Left ventricle myocardium superior (tissue), 1 donor: ENCODE results near the gene SIT1. TPM values are rescaled to one million over a fixed set of nuclear protein-coding genes. Genes with fewer than 3 reads are reported as not detected.

Experiments
- ATAC-seq: fragments of 200-7000 bp; cut with Tn5 transposase; one replicate; pipeline ENCODE4 v1.9.1; 2020; ENCODE audit warnings: mild to moderate bottlenecking, moderate library complexity
- DNase-seq: peaks from one replicate; pipeline ENCODE4 v3.0.0-alpha.2; 2020
- intact Hi-C: fragments of 100-400 bp; cut with micrococcal nuclease; formaldehyde crosslinking; loops from one replicate; pipeline ENCODE4 v1.11.0; 2022
- total RNA-seq: library from RNA; stranded (reverse); fragmentation: NEBNext Ultra II Directional; extraction: Animal tissue kit (Norgen Biotek cat#: 25700); gene quantifications from one replicate; pipeline ENCODE4 v1.2.1, GENCODE V29; 2021
- donor health status: DM: no; HTN: yes; CAD: no; lungs with severe emphysema.

Gene SIT1
- total RNA-seq, 1 donor from 2014 or later = 0.32 TPM

DNA sequence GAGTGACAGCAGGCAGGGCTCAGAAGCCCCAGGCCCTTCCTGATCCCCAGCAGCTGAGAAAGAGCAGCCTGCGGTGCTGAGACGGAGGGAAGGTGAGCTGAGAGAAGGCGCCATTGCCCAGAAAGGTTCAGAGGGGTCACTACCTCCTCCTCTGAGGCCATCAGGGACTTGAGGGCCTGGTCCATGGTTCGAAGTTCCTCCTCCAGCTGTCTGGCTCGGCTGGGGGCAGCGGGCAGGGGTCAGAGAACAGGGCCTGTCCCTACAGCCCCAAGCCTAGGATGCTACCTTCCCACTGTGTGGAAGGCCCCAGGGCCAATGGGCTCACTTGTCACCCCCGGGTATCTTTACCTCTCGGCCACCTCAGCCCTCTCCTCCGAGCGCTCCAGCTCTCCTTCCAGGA lies 34.2 kb upstream of the SIT1 start:
- intact Hi-C loops = no loop called here
- ATAC-seq (no peak), DNase-seq (no peak)

DNA sequence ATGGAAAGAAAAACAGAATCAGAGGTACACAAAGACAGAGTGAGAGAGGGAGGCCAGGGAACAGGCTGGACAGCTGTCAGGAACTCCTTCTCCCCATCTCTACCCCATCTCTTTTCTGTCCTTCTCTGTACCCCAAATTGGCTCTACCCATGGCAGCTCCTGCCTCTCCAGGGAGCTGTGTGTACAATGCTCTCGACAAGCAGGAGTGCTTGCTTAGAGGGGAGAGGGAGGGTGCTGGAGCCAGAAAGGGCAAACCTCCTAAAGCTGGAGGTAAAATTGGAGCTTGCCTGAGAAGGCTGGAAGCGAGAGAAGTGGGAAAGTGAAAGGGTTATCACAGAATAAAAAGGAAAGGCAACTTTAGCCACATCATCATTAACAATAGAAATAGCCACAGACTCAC lies 32.6 kb upstream of the SIT1 start:
- intact Hi-C loops = no loop called here
- DNase-seq (no peak), ATAC-seq (no peak)

DNA sequence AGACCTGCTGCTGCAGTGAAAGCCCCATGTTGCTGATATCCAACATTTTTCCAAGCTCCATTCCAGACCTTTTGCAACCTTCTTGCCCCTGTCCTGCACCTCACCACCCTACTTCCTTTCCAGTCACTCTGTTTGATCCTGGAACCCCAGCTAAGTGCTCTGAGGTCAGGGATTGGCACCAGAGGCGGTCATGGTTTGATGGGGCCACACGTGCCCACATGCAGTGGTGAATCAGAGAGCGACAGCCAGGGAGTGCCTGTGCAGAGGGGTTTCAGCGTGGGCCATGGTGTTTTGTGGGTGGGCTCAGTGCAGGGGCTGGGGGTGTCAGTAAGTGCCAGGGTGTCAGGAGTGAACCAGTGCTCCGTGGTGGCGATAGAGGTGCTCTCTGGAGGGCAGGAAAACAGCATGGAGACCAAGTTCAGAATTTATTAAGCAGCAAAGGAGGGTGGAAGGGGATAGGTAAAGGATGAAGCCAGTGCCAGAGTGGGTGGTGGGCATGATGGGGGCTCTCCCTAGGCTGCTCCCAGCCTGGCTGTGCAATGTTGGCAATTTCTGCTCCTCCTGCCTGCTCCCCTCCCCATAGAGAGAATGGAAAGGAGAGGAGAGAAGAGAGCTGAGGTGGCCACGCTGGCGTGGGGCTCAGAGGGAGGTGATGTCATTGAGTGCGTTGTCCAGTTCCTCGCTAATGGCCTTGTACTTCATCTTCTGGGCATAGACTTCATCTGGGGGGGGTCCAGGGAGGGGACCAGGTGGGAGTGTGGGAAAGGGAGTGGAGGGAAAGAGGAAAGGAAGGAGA lies 32.0 kb upstream of the SIT1 start:
- DNase-seq (no peak), ATAC-seq (no peak)
- intact Hi-C loops = no loop called here

DNA sequence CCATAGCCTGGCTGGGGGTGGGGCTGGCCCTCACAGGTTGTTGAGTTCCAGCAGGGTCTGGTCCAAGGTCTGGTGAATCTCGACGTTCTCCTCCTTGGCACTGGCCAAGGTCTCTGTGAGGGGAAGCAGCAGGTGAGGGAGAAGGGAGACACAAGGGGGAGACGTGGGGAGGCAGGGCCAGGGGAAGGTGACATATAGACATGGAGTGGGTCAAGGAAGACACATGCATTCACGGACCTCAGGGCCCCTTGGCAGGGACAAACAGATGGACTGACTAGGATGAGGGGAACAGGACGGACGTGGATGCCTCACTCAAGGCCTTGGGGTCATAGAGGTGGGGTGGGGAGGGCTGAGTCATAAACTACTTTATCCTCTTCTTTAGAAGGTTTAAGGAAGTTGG lies 31.3 kb upstream of the SIT1 start:
- ATAC-seq (no peak), DNase-seq (no peak)
- intact Hi-C loops = no loop called here

DNA sequence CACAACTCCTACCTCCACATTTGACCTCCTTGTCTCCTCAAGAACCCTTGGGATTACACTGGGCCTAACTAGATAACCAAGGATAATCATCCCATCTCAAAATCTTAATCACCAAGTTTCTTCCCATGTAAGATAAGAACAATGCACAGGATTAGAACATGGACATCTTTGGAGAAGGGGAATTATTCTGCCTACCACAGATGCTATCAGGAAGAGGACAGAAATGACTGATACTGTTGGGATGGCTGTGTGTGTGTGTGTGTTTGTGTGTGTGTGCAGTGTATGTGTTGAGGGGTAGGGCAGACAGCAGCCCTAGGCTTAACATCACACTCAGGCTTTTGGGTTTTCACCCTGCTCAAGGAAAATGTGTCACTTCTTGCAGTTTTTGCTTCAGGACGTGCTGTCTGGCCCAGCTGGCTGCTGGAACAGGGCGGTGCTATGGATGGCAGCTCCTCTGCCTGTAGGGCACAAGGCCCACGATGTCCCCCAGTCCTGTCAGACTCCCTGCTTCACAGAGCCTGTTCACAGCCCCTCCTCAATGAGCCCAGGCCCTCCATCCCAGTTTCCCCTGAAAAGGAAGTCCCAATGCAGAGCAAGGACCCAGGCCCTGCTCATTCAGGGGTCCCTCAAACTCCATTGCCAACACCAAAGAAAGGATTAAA lies 30.7 kb upstream of the SIT1 start:
- ATAC-seq (no peak), DNase-seq (no peak)
- intact Hi-C loops = no loop called here

DNA sequence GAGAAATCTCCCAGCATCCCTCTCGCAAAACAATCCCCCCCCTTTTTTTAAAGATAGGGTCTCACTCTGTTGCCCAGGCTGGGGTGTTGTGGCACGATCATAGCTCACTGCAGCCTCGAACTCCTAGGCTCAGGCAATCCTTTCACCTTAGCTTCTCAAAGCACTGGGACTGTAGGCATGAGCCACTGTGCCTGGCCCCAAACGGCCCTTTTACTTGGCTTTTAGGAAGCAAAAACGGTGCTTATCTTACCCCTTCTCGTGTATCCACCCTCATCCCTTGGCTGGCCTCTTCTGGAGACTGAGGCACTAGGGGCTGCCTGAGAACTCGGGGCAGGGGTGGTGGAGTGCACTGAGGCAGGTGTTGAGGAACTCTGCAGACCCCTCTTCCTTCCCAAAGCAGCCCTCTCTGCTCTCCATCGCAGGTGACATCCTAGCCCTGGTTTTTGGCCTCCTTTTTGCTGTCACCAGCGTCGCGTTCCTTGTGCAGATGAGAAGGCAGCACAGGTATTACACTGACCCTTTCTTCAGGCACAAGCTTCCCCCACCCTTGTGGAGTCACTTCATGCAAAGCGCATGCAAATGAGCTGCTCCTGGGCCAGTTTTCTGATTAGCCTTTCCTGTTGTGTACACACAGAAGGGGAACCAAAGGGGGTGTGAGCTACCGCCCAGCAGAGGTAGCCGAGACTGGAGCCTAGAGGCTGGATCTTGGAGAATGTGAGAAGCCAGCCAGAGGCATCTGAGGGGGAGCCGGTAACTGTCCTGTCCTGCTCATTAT lies 29.8 kb upstream of the SIT1 start:
- intact Hi-C loops = no loop called here
- peak; percentile 12 for ATAC-seq
- DNase-seq = no peak

DNA sequence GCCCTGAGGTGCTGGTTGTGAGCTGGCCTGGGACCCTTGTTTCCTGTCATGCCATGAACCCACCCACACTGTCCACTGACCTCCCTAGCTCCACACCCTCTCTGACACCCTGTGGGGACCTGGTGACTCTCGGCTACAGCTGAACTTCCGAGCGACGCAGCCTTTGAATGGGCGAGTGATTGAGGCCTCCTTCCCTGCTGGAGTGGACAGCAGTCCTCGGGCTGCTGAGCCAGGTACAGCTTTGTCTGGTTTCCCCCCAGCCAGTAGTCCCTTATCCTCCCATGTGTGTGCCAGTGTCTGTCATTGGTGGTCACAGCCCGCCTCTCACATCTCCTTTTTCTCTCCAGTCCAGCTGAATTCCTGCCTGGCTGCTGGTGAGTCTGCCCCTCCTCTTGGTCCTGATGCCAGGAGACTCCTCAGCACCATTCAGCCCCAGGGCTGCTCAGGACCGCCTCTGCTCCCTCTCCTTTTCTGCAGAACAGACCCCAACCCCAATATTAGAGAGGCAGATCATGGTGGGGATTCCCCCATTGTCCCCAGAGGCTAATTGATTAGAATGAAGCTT lies 29.1 kb upstream of the SIT1 start:
- no peak for ATAC-seq
- DNase-seq = no peak

DNA sequence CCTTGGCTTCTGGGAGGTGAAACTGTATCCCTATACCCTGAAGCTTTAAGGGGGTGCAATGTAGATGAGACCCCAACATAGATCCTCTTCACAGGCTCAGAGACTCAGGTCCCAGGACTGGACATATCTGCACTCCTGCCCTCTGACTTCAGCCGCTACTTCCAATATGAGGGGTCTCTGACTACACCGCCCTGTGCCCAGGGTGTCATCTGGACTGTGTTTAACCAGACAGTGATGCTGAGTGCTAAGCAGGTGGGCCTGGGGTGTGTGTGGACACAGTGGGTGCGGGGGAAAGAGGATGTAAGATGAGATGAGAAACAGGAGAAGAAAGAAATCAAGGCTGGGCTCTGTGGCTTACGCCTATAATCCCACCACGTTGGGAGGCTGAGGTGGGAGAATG lies 28.4 kb upstream of the SIT1 start:
- DNase-seq = no peak
- ATAC-seq = no peak
- intact Hi-C loops = no loop called here

More for the DNA sequence above, 29.1 kb upstream of the SIT1 start:
- intact Hi-C loops = no loop called here

DNA sequence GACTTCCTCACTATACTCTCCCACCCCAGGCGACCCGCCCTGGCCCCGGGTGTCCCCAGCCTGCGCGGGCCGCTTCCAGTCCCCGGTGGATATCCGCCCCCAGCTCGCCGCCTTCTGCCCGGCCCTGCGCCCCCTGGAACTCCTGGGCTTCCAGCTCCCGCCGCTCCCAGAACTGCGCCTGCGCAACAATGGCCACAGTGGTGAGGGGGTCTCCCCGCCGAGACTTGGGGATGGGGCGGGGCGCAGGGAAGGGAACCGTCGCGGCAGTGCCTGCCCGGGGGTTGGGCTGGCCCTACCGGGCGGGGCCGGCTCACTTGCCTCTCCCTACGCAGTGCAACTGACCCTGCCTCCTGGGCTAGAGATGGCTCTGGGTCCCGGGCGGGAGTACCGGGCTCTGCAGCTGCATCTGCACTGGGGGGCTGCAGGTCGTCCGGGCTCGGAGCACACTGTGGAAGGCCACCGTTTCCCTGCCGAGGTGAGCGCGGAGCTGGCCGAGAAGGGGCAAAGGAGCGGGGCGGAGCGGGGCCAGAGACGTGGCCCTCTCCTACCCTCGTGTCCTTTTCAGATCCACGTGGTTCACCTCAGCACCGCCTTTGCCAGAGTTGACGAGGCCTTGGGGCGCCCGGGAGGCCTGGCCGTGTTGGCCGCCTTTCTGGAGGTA lies 25.1 kb upstream of the SIT1 start:
- intact Hi-C loops = no loop called here
- peak; percentile 71 for DNase-seq
- ATAC-seq = peak; percentile 51

DNA sequence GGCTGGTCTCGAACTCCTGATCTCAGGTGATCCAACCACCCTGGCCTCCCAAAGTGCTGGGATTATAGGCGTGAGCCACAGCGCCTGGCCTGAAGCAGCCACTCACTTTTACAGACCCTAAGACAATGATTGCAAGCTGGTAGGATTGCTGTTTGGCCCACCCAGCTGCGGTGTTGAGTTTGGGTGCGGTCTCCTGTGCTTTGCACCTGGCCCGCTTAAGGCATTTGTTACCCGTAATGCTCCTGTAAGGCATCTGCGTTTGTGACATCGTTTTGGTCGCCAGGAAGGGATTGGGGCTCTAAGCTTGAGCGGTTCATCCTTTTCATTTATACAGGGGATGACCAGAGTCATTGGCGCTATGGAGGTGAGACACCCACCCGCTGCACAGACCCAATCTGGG lies 24.5 kb upstream of the SIT1 start:
- intact Hi-C loops = no loop called here
- ATAC-seq = no peak
- DNase-seq = no peak

DNA sequence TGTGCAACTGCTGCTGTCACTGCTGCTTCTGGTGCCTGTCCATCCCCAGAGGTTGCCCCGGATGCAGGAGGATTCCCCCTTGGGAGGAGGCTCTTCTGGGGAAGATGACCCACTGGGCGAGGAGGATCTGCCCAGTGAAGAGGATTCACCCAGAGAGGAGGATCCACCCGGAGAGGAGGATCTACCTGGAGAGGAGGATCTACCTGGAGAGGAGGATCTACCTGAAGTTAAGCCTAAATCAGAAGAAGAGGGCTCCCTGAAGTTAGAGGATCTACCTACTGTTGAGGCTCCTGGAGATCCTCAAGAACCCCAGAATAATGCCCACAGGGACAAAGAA lies 23.3 kb upstream of the SIT1 start:
- intact Hi-C loops = no loop called here
- ATAC-seq = no peak
- DNase-seq = no peak

DNA sequence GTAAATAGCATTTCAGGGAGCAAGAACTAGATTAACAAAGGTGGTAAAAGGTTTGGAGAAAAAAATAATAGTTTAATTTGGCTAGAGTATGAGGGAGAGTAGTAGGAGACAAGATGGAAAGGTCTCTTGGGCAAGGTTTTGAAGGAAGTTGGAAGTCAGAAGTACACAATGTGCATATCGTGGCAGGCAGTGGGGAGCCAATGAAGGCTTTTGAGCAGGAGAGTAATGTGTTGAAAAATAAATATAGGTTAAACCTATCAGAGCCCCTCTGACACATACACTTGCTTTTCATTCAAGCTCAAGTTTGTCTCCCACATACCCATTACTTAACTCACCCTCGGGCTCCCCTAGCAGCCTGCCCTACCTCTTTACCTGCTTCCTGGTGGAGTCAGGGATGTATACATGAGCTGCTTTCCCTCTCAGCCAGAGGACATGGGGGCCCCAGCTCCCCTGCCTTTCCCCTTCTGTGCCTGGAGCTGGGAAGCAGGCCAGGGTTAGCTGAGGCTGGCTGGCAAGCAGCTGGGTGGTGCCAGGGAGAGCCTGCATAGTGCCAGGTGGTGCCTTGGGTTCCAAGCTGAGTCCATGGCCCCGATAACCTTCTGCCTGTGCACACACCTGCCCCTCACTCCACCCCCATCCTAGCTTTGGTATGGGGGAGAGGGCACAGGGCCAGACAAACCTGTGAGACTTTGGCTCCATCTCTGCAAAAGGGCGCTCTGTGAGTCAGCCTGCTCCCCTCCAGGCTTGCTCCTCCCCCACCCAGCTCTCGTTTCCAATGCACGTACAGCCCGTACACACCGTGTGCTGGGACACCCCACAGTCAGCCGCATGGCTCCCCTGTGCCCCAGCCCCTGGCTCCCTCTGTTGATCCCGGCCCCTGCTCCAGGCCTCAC lies 22.6 kb upstream of the SIT1 start, which contains the start of gene CA9:
CA9 (plus strand) TSS at position 797 of the 893 bp plus-strand sequence; CDS start at position 829, 32 bp downstream.
- ATAC-seq = peak; percentile 89
- intact Hi-C loops = no loop called here
- DNase-seq = peak; percentile 77

DNA sequence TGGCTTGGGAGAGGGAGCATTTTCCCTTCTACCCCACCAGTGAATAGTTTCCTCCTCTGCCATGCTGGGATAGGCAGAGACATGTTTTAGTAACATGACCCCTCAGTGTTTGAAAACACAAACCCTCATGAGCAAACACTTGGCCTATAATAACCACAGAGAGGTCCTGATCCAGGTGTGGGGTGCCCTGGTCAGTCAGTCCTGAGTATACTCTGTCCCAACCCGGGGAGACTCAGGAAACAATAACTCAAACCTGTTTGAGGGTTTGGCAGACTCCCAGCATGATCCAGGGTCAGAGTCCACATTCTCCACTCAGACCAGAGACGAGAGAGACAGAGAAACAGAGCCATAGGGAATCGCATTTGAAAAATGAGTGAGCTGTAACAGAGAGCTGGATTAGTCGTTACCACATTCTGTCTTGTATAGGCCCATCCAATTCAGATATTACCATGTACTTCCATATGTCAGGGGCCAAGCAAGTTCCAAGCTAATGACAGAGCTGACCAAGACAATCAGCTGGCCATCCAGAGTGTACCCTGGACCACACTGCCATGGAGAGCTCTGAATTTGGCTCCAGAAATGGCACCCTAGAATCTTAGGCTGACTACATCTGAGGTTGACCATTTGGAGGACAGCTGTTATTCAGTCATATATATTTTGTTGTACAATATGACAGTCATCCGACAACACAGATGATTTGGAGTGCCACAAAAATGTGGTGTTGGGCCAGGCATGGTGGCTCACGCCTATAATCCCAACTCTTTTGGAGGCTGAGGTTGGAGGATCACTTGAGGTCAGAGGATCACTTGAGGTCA lies 18.8 kb upstream of the SIT1 start:
- intact Hi-C loops = no loop called here
- DNase-seq (no peak), ATAC-seq (no peak)

DNA sequence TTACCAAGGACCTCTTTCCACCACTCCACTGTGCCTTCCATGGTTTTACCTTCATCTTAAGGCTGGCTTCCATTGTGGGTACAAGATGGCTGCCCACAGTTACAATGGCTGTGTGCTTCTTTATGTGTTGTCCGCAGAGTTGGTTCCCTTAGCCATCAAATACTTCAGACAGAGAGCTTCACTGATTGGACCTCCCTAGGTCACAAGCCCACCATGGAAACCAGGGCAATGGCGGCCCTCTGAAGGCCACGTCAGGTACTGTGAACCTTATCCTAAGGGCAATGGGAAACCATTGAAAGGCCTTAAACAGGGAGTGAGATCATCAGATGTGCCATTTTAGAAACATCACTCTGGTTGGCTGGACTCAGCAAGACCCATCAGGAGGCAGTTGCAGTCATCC lies 17.2 kb upstream of the SIT1 start:
- ATAC-seq (no peak), DNase-seq (no peak)
- intact Hi-C loops = no loop called here

DNA sequence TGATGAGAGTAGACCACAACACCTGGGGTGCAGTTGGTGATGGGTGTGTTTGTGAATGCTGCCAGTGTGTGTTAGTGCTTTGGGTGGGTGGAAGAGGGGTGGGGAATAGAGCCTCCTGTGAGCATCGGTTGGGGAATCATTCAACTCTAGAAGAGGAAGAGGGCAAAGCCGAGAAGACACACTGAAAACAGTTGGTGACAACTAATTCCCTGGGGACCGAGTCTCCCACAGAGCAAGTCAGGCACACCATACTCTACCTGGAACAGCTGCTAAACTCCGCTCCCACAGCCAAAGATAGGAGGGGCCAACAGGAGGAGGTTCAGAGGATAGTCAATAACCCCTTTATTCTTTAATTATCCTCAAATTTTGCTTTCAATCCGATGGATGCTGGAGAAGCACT lies 15.8 kb upstream of the SIT1 start:
- ATAC-seq = no peak
- intact Hi-C loops = no loop called here
- DNase-seq = no peak

DNA sequence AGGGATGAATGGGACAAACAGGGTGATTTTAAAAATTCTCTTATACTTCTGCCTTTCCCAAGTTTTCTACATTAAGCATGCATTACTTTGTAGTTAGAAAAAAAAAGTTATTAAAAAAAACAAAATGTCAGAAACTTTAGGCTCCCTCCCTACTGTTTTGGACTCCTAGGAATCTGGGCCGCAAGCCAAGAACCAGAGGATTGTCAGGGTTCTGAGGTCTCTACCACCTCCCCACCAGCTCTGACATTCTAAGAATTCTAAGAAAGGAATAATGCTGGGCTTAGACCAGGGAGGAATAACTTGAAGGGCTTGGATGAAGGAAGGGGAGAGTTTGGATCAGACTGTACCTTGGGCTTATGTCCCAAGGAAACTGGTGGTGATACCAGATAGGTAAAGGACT lies 15.3 kb upstream of the SIT1 start:
- ATAC-seq (no peak), DNase-seq (no peak)
- intact Hi-C loops = no loop called here

DNA sequence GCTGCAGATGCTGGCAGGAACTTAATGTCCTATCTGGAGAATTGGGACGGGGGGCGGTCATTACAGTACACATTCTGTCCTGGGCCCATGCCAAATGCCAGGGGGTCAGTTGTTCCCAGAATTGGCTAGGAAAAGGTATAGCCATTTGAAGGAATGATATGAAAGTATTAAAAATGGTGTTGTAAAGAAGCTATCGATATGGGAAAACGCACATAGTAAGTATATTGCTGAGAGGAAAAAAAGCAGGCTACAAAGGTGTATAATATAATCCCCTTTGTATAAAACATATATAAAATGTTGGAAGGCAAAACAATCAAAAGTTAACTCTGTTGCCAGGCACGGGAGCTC lies 14.7 kb upstream of the SIT1 start:
- ATAC-seq = no peak
- intact Hi-C loops = no loop called here
- DNase-seq = no peak
